ENCODE data around the gene DDT. TPM values are rescaled to one million over a fixed set of nuclear protein-coding genes. Genes with fewer than 3 reads are reported as not detected.
A peak's percentile ranks its signal among the peaks of the same experiment; 100 is the strongest.
"Not testable (repeated sequence)": the region's sequence is repeated elsewhere in the genome, so short reads cannot be mapped to it uniquely, and the experiment has no call there.

The DDT gene
- total RNA-seq, 1 experiment from 2014 or later = 91.4 TPM

- not testable (repeated sequence) for DNase-seq (ENCODE audit: extremely low read depth, low read depth)
Measured at GRCh38 chr22:23954193-23954990, 19.8 kb downstream of the DDT start.

- not testable (repeated sequence) for DNase-seq (ENCODE audit: extremely low read depth, low read depth)
Measured at GRCh38 chr22:23953485-23953884, 20.8 kb downstream of the DDT start.

- not testable (repeated sequence) for DNase-seq (ENCODE audit: extremely low read depth, low read depth)
Measured at GRCh38 chr22:23952794-23953405, 21.3 kb downstream of the DDT start.

GRCh38 chr22:23951383-23951782 lies 22.9 kb downstream of the DDT start:
- not testable (repeated sequence) for DNase-seq (ENCODE audit: extremely low read depth, low read depth)

GRCh38 chr22:23949764-23950163 lies 24.5 kb downstream of the DDT start:
- not testable (repeated sequence) for DNase-seq (ENCODE audit: extremely low read depth, low read depth)

- DNase-seq (ENCODE audit: extremely low read depth, low read depth) = not testable (repeated sequence)
Measured at GRCh38 chr22:23947391-23947790, 26.9 kb downstream of the DDT start.

GRCh38 chr22:23940166-23940565 lies 34.1 kb downstream of the DDT start:
- not testable (repeated sequence) for DNase-seq (ENCODE audit: extremely low read depth, low read depth)

GRCh38 chr22:23939017-23939357 lies 35.3 kb downstream of the DDT start:
- no peak for DNase-seq (ENCODE audit: extremely low read depth, low read depth)

- no peak for DNase-seq (ENCODE audit: extremely low read depth, low read depth)
Measured at GRCh38 chr22:23938328-23939016, 35.8 kb downstream of the DDT start.

- no peak for DNase-seq (ENCODE audit: extremely low read depth, low read depth)
Measured at GRCh38 chr22:23926561-23926960, 47.7 kb downstream of the DDT start.

- no peak for DNase-seq (ENCODE audit: extremely low read depth, low read depth)
Measured at GRCh38 chr22:23925020-23925606, 49.1 kb downstream of the DDT start.

- DNase-seq (ENCODE audit: extremely low read depth, low read depth) = no peak
Measured at GRCh38 chr22:23922921-23923320, 51.3 kb downstream of the DDT start.

- DNase-seq (ENCODE audit: extremely low read depth, low read depth) = peak; percentile 56
Measured at GRCh38 chr22:23921586-23922201, 52.5 kb downstream of the DDT start.

Other genes with a start within 250 kb of the DDT start
- 1.9 and 3.0 TPM in 2 replicates for gene ZNF70, start 223.3 kb downstream of the DDT start, total RNA-seq (2014; rRNA removed; shearing (Covaris generic))
- gene VPREB3, start 220.0 kb downstream of the DDT start, total RNA-seq (2014; rRNA removed; shearing (Covaris generic)) = not detected in 2 replicates
- not detected in 2 replicates for gene C22orf15, start 211.5 kb downstream of the DDT start, total RNA-seq (2014; rRNA removed; shearing (Covaris generic))
- 38.2 and 44.3 TPM in 2 replicates for gene CHCHD10, start 206.5 kb downstream of the DDT start, total RNA-seq (2014; rRNA removed; shearing (Covaris generic))
- 1.8 and 2.1 TPM in 2 replicates for gene MMP11, start 201.6 kb downstream of the DDT start, total RNA-seq (2014; rRNA removed; shearing (Covaris generic))
- gene SMARCB1, start 187.5 kb downstream of the DDT start, total RNA-seq (2014; rRNA removed; shearing (Covaris generic)) = 45.5 and 49.6 TPM in 2 replicates
- 0.59 and 1.6 TPM in 2 replicates for gene DERL3, start 135.4 kb downstream of the DDT start, total RNA-seq (2014; rRNA removed; shearing (Covaris generic))
- 8.3 and 10.7 TPM in 2 replicates for gene SLC2A11, start 116.6 kb downstream of the DDT start, total RNA-seq (2014; rRNA removed; shearing (Covaris generic))
- 363 and 441 TPM in 2 replicates for gene MIF, start 80.1 kb downstream of the DDT start, total RNA-seq (2014; rRNA removed; shearing (Covaris generic))
- 1.2 TPM in 1 of 2 replicates, not detected in the other for gene GSTT2B, start 13.2 kb downstream of the DDT start, total RNA-seq (2014; rRNA removed; shearing (Covaris generic))
- gene DDTL, start 7.6 kb downstream of the DDT start, total RNA-seq (2014; rRNA removed; shearing (Covaris generic)) = 0.84 TPM in 1 of 2 replicates, not detected in the other
- gene GSTT2, start 5.7 kb upstream of the DDT start, total RNA-seq (2014; rRNA removed; shearing (Covaris generic)) = not detected in 2 replicates
- not detected in 2 replicates for gene GSTT4, start 31.0 kb upstream of the DDT start, total RNA-seq (2014; rRNA removed; shearing (Covaris generic))
- gene CABIN1, start 36.9 kb upstream of the DDT start, total RNA-seq (2014; rRNA removed; shearing (Covaris generic)) = 15.1 and 15.3 TPM in 2 replicates
- gene SUSD2, start 207.0 kb upstream of the DDT start, total RNA-seq (2014; rRNA removed; shearing (Covaris generic)) = 0.02 TPM in 1 of 2 replicates, not detected in the other